Inflammatory macrophage treated with lipopolysaccharide for 4 hours (primary cell): ENCODE results near the gene MISP.

Experiments used
- DNase-seq: peaks from one replicate; pipeline ENCODE4 v3.0.0-alpha.2; 2020

Gene MISP

DNA sequence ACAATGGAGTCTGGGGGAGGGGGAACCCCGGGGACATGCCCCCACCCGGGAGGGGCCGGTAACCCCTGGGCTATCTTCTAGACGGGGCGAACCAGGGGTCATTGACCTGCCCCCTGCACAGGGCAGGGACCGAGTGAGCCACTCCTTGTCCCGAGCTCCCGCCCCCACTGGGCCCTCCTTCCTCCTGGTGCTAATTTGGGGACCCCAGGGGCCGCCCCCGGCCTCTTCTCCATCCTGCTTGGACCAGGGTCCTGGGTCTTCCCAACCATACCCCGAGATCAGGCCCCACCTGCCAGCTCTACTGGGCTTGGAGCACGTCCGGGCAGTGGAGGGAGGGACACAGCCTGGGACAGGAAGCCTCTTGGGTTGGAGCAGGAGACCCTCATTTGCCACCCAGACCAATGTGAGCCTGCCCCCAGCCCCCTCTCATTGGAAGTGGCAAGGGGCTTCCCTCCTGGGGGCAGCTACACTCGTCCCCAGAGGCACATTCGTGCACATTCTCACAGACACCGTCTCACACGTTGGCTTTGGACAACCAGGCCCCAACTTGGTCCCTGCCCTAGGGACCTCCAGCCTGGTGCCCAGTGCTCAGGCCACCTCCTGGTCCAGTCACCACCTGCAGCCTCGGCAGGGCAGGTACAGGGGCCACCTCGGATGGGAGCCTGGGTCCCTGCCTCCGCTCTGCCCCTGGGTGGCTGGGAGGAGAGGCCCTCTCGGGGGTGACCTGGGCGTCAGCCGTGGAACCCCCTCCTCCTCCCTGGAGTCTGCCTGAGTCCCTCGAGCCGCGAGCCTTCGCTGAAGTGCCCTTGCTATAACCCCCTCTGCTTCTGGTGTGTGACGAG, 3.3 kb upstream of the MISP start:
- no peak for DNase-seq

DNA sequence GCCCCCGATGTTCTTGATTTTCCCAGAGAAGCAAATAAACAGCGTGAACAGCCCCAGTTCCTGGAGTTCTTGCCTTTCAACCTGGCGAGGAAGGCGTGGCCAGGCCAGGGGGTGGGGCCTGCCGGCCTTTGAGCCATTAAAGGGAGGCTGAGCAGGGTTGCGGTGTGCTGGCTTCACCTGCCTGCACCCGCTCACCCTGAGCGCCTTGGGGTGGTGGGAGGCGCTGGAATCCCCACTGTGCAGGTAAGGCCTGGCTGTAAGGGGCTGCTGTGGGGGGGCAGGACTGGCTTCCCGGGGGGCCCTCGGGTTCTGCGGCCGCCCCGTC, 2.7 kb upstream of the MISP start:
- no peak for DNase-seq

DNA sequence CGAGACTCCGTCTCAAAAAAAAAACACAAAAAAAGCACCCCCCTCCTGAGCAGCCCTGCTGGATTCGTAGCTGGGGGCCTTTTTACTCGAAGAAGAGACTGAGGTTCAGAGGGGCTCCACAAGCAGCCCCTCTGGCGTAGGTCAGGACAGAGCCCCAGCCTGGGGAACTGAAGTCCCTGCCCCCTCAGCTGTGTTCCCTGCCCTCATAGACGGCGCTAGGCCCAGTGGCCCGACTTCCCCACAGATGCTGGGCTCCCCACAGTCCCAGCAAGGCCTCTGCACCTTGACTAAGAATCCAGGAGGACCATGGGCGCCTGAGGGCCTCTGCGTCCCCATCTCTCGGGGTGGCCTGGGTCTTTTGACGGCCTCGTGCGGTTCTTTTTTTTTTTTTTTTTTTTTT, 1.1 kb upstream of the MISP start:
- no peak for DNase-seq

DNA sequence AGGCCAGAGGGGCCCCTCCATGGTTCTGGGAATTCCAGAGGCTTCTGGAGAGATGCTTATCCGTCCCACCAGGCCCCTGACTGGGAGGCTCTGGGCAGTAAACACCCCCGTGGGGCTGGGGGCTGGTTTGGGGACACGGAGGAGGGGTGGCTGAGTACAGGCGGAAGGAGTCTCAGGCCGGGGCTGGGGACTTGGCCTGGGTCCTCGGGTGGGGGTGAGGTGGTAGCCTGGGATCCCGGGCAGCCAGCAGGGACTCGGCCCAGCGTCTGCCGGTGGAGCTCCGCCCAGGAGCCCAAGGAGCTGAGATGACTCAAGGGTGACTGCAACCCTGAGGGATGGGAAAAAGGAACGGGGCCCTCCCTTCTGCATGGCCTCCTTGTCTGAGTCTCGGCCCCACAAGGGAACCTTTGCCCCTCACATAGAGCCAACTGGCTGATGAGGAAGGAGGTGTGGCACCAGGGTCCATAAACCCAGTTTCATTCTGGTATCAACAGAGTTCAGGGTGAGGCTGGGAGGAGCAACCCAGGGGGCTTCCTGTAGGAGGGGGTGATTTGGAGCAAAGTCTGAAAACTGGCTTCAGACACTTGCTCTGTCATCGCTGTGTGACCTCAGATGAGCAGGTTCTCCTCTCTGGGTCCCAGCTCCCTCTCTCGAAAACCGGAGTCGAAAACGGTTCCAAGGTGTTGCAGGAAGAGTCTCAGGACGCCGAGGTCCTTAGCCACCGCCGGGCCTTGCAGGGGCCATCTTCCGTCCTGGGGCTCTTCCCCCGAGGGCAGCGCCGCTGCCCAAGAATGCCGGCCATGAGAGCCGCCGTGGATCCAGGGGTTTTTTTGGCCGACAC, 809 bp downstream of the MISP start:
- peak; percentile 85 for DNase-seq

- peak; percentile 94 for DNase-seq
These were observed 2.0 kb downstream of the MISP start for GRCh38 chr19:752652-753517.

GRCh38 chr19:754530-754929, 3.6 kb downstream of the MISP start:
- DNase-seq: no peak

GRCh38 chr19:755063-755462, 4.2 kb downstream of the MISP start:
- no peak for DNase-seq

GRCh38 chr19:756236-756635, 5.3 kb downstream of the MISP start:
- DNase-seq: peak; percentile 60

GRCh38 chr19:756821-757688, 6.1 kb downstream of the MISP start:
- no peak for DNase-seq

DNA sequence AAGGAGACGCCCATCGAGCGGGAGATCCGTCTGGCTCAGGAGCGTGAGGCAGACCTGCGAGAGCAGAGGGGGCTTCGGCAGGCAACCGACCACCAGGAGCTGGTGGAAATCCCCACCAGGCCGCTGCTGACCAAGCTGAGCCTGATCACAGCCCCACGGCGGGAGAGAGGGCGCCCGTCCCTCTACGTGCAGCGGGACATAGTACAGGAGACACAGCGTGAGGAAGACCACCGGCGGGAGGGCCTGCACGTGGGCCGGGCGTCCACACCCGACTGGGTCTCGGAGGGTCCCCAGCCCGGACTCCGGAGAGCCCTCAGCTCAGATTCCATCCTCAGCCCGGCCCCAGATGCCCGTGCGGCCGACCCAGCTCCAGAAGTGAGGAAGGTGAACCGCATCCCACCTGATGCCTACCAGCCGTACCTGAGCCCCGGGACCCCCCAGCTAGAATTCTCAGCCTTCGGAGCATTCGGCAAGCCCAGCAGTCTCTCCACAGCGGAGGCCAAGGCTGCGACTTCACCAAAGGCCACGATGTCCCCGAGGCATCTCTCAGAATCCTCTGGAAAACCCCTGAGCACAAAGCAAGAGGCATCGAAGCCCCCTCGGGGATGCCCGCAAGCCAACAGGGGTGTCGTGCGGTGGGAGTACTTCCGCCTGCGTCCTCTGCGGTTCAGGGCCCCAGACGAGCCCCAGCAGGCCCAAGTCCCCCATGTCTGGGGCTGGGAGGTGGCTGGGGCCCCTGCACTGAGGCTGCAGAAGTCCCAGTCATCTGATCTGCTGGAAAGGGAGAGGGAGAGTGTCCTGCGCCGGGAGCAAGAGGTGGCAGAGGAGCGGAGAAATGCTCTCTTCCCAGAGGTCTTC, 7.1 kb downstream of the MISP start:
- no peak for DNase-seq

DNA sequence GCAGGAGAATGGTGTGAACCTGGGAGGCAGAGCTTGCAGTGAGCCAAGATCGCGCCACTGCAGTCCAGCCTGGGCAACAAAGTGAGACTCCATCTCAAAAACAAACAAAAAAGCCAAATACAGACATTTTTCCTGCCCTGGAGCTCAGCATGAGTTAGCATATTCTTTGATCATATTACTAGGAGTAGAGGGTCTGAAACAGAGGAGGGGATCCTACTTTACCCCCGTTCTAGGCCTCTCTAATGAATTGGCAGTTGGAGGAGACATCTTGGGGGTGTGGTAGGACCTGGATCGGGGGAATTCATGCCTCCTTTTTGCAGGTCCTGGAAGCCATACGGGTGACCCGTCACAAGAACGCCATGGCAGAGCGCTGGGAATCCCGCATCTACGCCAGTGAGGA, 12.3 kb downstream of the MISP start:
- DNase-seq: no peak

- no peak for DNase-seq
These were observed 13.0 kb downstream of the MISP start for GRCh38 chr19:763869-764268.

DNA sequence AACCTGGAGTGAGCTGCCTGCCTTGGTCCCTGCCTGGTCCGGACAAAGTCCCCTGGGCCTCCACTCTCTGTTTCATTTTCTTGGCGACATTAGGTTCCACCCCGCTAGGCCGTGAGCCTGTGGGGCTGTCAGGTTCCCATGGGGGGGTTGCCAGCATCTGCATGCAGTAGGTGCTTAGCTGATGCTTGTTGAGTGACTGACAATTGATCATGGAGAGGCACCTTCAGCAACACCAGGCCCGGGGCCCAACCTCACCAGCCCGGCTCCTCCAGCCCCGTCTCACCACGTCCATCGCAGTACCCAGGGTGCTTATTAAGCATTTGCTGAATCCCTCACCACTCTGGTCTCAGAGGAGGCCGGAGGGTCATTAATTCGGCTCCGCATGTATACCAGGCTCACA, 13.4 kb downstream of the MISP start:
- no peak for DNase-seq

DNA sequence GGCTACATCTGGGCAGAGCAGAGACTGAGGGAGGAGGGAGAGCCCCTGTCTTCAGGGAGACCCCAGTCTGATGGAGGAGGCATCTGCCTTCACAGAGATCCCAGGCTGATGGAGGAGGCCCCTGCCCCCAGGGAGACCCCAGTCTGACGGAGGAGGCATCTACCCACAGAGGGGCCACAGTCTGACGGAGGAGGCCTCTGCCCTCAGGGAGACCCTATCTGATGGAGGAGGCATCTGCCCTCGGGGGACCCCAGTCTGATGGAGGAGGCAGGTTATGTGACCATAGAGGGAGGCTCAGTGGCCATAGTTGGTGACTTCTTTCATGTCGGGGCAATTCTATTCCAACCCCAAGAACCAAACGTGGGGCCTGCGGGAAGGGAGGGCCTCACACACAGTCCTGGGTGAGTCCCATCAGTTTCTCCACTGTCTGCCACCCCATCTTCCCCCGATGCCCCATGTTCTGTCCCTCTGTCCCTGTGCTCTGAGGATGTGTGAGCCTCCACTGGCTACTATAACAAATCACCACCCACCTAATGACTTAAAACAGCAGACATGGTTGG, 14.3 kb downstream of the MISP start:
- no peak for DNase-seq

DNA sequence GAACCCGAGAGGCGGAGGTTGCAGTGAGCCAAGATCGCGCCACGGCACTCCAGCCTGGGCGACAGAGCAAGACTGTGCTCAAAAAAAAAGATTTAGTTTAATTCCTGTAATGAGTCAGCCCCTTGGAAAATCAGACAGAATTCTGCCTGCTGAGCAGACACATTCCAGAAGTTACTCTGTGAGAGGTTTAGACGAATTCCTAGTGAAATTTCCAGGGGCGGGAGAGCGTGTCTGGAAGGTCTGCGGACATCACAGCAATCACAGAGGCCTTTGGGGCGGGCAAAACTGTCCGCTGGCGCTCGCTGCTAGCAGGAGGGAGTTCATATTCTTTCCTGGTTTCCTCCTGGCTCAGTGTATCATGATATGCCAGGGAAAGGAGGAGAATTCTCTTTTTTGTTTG, 17.5 kb downstream of the MISP start:
- DNase-seq: no peak

DNA sequence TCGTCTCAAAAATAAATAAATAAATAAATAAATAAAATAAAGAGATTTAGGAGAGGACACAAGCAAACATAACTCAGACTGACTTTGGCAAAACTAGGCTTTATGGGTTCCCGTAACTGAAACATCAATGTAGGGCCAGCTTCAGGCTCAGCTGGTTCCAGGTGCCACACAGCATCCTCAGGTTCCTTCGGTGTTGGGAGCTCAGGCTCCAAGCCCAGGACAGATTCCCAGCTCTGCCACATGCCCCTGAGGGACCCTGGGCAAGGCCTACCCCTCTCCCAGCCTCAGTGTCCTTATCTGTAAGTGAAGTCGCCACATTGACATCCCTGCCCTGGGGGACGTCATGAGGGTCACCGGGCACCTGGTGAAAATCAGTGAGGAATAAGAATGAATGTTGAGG, 18.7 kb downstream of the MISP start:
- no peak for DNase-seq

GRCh38 chr19:771332-771785, 20.4 kb downstream of the MISP start:
- peak; percentile 65 for DNase-seq

DNA sequence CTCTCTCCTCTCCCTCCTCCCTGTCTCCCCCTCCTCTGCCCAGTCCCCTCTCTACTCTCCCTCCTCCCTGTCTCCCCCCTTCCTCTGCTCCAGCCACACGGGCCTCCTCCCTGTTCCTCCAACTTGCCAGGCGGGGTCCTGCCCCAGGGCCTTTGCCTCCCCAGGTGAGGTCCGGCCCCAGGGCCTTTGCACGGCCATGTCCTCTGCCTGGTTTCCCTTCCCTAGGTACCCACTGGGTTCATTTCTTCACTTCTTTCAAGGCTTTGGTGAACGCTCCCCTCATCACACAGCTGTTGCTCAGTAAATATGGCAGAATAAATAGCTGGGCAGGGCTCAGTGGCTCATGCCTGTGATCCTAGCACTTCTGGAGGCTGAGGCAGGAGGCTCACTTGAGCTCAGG, 21.2 kb downstream of the MISP start:
- no peak for DNase-seq

DNA sequence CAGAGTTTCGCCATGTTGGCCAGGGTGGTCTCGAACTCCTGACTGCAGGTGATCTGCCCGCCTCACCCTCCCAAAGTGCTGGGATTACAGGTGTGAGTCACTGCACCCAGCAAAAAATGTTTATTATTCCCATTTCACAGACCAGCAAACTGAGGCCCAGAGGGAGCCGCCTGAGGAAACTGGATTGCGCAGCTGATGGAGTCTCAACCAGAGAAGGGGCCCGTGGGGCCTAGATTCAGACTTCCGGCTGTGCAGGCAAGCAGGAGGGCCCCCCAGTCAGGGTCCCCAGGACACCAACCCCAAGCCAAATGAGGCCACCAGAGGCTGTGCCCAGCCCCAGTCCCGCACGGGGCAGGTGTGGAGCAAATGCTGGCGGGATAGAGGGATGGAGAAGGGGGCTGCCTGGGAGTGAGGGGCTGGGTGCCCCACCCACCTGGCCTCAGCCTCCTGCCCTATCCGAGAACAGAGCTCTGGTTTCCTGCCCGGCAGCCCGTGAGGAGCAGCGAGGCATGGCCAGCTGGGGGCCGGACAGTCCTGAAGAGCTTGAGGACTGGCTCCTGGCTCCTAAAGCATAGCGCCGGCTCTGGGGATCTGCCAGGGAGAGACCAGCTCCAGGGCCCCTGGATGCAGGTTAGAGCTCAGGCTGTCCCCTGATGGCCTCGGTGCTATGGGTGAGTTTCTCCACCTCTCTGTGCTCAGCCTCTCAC, 22.0 kb downstream of the MISP start:
- no peak for DNase-seq

DNA sequence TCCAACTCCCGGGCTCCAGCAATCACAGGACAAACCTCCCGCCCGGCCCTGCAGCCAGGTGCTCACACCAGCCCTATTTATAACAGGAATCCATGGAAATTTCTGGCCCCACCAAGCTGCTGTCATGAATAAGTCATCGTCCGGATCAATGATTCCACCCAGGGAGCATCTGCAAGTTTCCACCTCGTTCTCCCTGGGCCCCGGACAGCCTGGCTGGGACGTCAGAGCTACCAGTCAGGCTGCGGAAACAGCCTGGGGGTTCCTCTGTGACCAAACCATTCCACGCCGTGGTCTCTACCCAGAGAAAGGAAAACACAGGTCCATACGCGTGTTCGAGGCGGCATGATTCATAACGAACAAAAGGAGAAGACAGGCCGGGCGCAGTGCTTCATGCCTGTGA, 25.6 kb downstream of the MISP start:
- DNase-seq: no peak
